Measurements from ENCODE around the gene JMJD6.

The JMJD6 gene

DNA sequence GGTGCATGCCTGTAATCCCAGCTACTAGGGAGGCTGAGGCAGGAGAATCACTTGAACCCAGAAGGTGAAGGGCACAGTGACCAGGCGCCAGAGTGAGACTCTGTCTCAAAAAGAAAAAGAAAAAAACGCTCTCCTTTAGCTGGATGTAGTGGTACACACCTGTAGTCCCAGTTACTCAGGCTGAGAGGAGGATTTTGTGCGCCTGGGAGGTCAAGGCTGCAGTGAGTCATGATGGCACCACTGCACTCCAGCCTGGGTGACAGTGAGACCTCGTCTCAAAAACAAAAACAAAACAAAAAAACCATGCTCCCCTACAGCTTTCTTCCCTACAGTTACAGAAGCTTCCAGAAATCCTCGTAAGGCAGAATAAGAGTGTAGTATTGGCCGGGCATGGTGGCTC lies 49.8 kb downstream of the JMJD6 start:
- TF ChIP-seq, protein P1, sequence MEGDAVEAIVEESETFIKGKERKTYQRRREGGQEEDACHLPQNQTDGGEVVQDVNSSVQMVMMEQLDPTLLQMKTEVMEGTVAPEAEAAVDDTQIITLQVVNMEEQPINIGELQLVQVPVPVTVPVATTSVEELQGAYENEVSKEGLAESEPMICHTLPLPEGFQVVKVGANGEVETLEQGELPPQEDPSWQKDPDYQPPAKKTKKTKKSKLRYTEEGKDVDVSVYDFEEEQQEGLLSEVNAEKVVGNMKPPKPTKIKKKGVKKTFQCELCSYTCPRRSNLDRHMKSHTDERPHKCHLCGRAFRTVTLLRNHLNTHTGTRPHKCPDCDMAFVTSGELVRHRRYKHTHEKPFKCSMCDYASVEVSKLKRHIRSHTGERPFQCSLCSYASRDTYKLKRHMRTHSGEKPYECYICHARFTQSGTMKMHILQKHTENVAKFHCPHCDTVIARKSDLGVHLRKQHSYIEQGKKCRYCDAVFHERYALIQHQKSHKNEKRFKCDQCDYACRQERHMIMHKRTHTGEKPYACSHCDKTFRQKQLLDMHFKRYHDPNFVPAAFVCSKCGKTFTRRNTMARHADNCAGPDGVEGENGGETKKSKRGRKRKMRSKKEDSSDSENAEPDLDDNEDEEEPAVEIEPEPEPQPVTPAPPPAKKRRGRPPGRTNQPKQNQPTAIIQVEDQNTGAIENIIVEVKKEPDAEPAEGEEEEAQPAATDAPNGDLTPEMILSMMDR (conservative IDR thresholded peaks at IDR 0.05): no peak
- H3K27ac ChIP-seq: no peak overlapping the region

DNA sequence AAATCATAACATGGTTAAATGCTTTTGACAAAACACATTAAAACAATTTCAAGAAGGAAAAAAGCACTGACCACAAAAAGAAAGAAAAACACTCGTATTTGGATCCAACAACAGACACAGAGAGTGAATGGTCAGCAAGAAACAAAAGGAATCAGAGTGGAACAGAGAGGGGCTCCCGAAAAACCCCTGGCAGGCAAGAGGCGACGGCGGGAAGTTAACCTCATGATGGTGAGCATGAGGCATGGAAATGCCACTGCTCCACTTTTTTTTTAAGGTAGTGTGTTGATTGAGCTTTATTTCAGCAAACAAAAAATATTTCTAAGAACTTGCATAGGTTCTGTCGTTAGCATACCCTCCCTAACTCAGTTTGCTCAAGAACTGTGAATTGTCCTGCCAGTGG lies 50.8 kb downstream of the JMJD6 start:
- TF ChIP-seq, protein P1 (conservative IDR thresholded peaks at IDR 0.05): no peak
- H3K27ac ChIP-seq: no peak overlapping the region

DNA sequence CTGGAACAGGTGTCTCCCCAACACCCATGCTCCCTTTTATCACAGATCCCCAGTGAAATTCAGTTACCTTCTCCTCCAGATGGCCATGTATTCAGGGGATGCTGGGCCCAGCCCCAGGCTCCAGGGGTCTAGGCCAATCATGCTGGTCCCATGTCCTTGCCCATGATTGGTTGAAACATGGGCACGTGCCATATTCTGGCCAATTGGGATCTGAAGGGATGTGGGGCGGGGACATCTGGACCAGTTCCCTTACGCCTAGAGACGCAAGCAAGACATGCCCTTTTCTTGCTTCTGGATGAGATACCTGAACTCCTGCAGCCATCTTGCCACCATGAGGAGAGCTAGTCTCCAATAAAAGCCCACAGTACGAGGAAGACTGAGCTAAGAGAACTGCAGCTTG lies 51.8 kb downstream of the JMJD6 start:
- TF ChIP-seq, protein P1 (conservative IDR thresholded peaks at IDR 0.05): no peak
- H3K27ac ChIP-seq: no peak overlapping the region

DNA sequence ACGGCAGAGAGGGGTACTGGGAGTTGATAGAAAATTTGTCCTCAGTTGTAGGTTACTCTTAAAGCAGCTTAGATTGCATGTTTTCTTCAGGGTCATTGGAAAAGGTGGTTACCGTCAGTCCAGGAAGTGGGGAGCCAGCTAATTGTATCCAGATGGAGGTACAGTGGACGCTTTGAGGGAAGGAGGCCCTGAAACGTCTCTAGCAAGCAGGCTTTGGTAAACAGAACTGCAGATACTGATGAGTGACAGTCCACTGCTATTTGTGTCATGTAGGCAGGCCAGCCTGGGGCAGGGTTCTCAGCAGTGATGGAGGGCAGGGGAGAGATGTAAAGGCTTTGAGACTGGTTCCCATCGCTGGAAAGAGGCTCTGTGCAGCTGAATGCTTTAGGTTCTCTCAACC lies 52.7 kb downstream of the JMJD6 start:
- peak overlapping the region; percentile 93; the same call in 1 of the 2 replicates for H3K27ac ChIP-seq

DNA sequence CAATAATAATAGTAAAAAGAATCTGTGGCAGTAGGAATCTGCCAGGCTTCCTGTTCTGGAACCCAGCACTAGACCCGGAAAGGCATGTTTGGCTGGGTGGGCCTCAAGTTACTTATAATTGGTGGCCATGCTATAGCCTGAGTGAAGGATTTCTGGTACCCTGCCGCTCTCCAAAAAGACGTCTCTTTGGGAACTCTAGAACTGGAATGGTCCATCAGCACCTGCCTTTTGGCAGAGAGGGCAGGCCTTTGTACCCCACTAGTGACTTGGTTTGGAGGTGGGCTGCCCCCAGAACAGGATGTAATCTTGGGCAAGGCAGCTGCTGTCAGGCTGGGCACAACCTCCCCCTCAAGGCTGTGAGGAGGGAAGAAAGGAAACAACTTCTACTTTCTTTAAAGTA lies 53.5 kb downstream of the JMJD6 start:
- TF ChIP-seq, protein P1 (conservative IDR thresholded peaks at IDR 0.05): no peak
- peak overlapping the region; percentile 93 for H3K27ac ChIP-seq

More for the DNA sequence above, 52.7 kb downstream of the JMJD6 start:
- TF ChIP-seq, protein P1 (conservative IDR thresholded peaks at IDR 0.05): no peak

DNA sequence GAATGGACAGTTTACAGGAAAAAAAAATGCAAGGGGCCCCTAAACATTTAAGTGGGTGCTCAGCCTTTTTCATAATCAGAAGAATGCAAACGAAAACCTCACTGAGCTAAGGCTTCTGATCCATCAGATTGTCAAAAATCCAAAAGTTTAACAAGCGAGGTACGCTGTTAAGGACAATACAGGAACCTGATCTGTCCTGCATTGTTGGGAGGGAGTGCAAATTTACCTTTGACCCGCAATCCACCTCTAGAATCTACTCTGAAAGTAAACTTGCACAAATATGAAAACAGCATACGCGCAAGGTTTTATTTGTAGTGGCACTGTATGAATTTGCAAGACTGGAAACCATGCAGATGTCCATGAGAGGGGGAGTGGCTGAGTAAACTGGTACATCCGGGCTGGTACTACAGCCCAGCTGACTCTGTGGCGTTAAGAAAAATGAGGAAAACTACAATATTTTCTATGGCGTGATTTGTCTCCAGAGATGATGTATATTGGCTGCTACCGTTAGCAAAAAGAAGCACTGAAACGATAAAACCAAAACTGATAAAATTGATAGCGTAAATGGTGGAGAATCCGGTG lies 54.0 kb downstream of the JMJD6 start:
- TF ChIP-seq, protein P1 (conservative IDR thresholded peaks at IDR 0.05): no peak
- H3K27ac ChIP-seq: peak overlapping the region; percentile 93

DNA sequence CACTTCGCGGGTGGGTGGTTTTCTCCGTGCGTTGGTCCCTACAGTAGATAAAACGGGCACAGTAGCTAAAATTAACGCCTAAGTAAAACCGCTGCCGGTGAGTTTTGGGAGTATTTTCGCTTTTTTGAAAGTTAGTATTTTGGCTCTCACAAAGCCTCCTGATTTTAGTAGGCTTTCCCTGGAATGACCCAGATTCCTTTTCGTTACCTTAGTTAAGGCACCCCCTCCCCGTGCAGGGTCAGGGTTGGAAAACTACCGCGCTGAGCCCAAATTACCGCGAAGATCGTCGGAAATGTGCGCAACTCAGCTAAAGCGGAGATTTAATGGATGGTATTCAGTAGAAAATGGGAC lies 54.5 kb downstream of the JMJD6 start:
- peak overlapping the region; percentile 93 for H3K27ac ChIP-seq
- TF ChIP-seq, protein P1 (conservative IDR thresholded peaks at IDR 0.05): no peak

Data from VCaP (cell line).